Measurements from ENCODE around the gene TNS2. TPM values are rescaled to one million over a fixed set of nuclear protein-coding genes. Genes with fewer than 3 reads are reported as not detected.

Gene TNS2
- total and polyA plus RNA-seq, 2 of the 13 experiments (the other 11 are each of a cell fraction or from before 2014, with no cell fraction given): 8.9 to 20.4 TPM

- TF ChIP-seq DRAP1 (CRISPR knock-in tag; IDR thresholded peaks at IDR 0.05): 0 out of 2 replicates have a peak, but pooled peaks have one; percentile 25
- TF ChIP-seq ZNF367 (CRISPR knock-in tag; IDR thresholded peaks at IDR 0.05; ENCODE audit: borderline replicate concordance): no peak
- TF ChIP-seq HMGXB4 (CRISPR knock-in tag; IDR thresholded peaks at IDR 0.05; ENCODE audit: borderline replicate concordance in 1 of 2, low read depth in 1 of 2): peak in 1 of 2 experiments; percentile 62; a peak in 2 of 4 replicates
- TF ChIP-seq KIAA2018 (CRISPR knock-in tag; IDR thresholded peaks at IDR 0.05; ENCODE audit: borderline replicate concordance): no peak
- TF ChIP-seq CERS6 (CRISPR knock-in tag; IDR thresholded peaks at IDR 0.05): no peak
- TF ChIP-seq NR2F6 (IDR thresholded peaks at IDR 0.05): peak; percentile 51; the same call in 1 of the 2 replicates
- peak; percentile 61; the same call in 1 of the 2 replicates for TF ChIP-seq NR2F6 (CRISPR knock-in tag; IDR thresholded peaks at IDR 0.05)
- TF ChIP-seq MED1 (CRISPR knock-in tag; IDR thresholded peaks at IDR 0.05): peak; percentile 73; the same call in 1 of the 2 replicates
- 0 out of 2 replicates have a peak, but pooled peaks have one; percentile 34 for TF ChIP-seq SNAPC2 (CRISPR knock-in tag; IDR thresholded peaks at IDR 0.05)
- peak in 1 of 2 experiments; percentile 15; a peak in 1 of 4 replicates for TF ChIP-seq REST (IDR thresholded peaks at IDR 0.05; ENCODE audit: borderline replicate concordance in 1 of 2, low read depth in 1 of 2, low read length in 2 of 2)
- TF ChIP-seq MLLT10 (CRISPR knock-in tag; IDR thresholded peaks at IDR 0.05): no peak
- TF ChIP-seq ZNF224 (CRISPR knock-in tag; IDR thresholded peaks at IDR 0.05): no peak
- peak; percentile 83 for TF ChIP-seq XRCC5 (optimal IDR thresholded peaks at IDR 0.05; ENCODE audit: low read length)
Observed at GRCh38 chr12:53061404-53062010, 11.6 kb downstream of the TNS2 start (continued).

Measured in HepG2 (cell line).